VCaP (cell line): ENCODE results near the gene PLCB2.

Experiments used
- H3K27ac ChIP-seq: fragments of 450-650 bp; 2 replicates; pipeline ENCODE4 v1.5.1; 2017
- TF ChIP-seq, protein P1 (sequence below): fragments of 450-650 bp; conservative IDR thresholded peaks from 2 replicates; pipeline ENCODE4 v1.5.1; 2017; ENCODE audit warnings: mild to moderate bottlenecking, moderate library complexity

PLCB2 gene

GRCh38 chr15:40303576-40303975 lies 4.2 kb downstream of the PLCB2 start:
- no peak overlapping the region for H3K27ac ChIP-seq
- TF ChIP-seq, protein P1, sequence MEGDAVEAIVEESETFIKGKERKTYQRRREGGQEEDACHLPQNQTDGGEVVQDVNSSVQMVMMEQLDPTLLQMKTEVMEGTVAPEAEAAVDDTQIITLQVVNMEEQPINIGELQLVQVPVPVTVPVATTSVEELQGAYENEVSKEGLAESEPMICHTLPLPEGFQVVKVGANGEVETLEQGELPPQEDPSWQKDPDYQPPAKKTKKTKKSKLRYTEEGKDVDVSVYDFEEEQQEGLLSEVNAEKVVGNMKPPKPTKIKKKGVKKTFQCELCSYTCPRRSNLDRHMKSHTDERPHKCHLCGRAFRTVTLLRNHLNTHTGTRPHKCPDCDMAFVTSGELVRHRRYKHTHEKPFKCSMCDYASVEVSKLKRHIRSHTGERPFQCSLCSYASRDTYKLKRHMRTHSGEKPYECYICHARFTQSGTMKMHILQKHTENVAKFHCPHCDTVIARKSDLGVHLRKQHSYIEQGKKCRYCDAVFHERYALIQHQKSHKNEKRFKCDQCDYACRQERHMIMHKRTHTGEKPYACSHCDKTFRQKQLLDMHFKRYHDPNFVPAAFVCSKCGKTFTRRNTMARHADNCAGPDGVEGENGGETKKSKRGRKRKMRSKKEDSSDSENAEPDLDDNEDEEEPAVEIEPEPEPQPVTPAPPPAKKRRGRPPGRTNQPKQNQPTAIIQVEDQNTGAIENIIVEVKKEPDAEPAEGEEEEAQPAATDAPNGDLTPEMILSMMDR, result no peak

DNA sequence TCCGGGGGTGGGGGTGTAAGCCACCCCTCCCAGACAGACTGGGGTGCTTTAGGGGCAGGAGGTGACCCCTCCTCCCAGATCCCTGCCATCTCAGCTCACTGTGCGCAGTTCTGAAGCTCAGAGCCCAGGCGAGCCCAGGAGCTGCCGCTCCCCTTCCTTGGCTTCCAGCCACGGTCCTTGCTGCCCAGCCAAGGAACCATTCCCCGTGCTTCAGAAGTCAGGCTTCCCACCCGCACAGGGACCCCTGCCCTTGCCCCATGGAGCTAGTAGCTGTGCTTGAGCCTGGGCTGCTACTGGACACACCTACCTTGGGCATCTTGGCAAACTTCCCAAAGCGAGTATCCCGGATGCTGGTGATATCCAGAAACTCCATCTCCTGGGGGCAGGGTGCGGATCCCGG lies 4.8 kb downstream of the PLCB2 start:
- TF ChIP-seq, protein P1, result no peak
- no peak overlapping the region for H3K27ac ChIP-seq

DNA sequence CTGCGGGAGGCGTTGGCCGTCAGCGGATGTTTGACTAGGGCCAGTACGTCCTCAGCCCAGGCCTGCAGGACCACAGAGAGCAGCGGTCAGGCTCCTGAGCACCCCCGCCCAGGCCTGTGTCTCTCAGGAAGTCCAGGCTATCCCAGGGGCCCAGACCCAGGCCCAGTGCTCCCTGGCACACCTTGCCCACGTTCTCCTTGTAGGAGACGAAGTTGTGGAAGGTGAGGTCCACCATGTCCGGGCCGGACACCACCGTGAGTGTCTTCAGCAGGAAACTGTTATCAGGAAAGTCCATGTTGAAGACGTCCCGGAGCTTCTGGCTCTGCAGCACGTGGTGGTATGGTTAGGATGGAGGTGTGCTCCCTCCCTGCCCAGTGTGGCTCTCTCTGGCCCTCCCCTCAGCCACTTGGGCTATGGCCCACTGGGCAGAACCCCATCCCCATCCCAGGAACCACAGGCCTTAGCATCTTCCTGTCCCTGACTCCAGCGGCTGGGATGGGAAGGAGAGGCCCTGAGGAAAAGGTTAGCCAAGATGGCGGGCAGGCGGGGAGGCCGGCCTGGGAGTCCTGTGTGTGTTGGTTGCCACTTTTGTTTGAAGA lies 5.3 kb downstream of the PLCB2 start:
- TF ChIP-seq, protein P1, result no peak
- H3K27ac ChIP-seq, result no peak overlapping the region

DNA sequence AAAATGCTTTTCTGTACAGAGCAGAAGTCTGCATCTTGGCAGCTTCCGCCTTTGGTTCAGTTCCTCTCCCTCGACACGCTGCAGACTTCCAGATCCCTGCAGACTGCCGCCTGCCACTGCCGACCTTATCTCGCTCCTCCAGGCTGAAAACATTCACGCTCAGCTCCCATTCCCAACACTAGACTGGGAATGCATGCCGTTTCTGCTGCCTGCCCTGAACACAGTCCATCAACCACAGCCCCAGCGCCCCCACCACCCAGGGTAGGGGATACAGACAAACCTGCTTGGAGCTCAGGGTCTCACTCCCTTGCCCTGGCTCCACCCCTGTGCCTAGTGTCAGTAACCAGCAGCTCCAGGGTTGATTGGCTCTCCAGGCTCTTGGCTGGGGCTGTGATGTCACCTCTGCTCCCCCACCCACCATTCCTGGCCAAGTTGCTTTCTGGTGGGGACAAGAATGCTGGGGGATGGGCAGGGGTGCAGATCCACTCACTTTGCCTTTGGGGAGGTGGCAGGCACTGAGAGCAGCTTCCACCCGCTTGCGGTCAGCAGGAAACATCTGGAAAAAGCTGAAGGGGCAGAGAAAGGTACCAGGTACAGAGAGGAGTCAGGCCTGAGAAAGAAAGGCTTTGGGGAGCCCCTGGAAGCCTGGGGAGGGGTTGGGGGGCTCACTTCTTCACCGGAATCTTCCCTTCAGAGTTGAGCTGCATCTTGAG lies 6.1 kb downstream of the PLCB2 start:
- no peak overlapping the region for H3K27ac ChIP-seq
- TF ChIP-seq, protein P1, result no peak

DNA sequence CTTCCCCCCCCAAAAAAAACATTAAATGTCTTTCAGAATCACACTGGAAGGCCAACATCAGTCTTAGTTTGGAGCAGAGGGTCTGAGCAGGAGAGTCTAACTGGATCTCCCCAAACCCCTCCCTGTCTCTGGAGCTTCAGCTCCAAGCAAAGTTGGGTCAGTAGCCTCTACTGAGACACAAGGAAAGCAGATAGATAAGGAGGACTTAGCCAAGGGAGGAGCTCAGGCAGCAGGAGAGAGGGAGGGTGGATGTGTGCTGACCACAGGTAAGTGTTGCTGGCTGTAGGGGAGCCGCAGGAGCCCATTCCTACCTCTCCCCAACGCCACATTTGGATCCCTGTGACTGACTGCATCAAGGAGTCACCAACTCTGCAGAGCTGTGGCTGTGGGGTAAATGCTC lies 7.0 kb downstream of the PLCB2 start:
- TF ChIP-seq, protein P1, result no peak
- H3K27ac ChIP-seq, result no peak overlapping the region

- TF ChIP-seq, protein P1, result no peak
- no peak overlapping the region for H3K27ac ChIP-seq
Observed at GRCh38 chr15:40300367-40300766, 7.4 kb downstream of the PLCB2 start.

DNA sequence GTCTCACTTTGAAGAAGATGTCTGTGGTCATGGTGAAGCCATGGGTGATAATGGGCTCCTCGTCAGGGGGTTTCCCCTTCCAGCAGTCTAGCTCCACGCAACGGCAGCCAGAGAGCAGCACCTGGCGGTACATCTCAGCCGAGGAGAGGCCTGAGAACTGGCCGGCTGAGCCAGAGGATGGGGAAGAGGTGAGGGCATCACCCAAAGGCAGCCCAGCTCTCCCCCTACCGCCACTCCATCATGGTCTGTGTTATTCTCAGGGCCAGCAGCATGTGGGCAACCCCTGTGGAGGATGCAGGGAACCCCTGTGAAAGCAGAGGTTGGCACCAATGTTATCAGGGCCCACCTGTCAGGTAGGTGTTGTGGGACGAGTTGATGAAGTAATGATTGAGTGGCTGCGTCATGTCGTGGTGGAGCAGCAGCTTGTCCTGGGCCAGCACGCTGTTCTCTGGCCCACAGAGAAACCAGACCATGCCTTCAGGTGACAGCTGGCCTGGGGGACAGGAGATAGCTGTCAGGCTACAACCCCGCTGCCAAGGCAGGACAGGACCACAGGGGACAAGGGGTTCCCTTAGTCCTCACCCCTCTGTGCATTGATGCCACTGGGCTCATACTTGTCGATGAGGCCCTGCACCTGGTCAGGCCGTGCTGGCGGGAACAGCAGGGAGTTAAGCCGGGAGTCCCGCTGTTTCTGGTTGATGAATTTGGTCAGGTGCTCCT lies 9.4 kb downstream of the PLCB2 start:
- H3K27ac ChIP-seq, result no peak overlapping the region
- TF ChIP-seq, protein P1, result no peak
